SKM-1 (cell line): ENCODE results near the gene AGXT2.
A peak's percentile ranks its signal among the peaks of the same experiment; 100 is the strongest.

ENCODE experiments used
- DNase-seq: peaks from one replicate; lab custom pipeline; 2025; ENCODE audit not compliant: unreplicated experiment; lab: John Stamatoyannopoulos, UW

Gene AGXT2, protein sequence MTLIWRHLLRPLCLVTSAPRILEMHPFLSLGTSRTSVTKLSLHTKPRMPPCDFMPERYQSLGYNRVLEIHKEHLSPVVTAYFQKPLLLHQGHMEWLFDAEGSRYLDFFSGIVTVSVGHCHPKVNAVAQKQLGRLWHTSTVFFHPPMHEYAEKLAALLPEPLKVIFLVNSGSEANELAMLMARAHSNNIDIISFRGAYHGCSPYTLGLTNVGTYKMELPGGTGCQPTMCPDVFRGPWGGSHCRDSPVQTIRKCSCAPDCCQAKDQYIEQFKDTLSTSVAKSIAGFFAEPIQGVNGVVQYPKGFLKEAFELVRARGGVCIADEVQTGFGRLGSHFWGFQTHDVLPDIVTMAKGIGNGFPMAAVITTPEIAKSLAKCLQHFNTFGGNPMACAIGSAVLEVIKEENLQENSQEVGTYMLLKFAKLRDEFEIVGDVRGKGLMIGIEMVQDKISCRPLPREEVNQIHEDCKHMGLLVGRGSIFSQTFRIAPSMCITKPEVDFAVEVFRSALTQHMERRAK

DNA sequence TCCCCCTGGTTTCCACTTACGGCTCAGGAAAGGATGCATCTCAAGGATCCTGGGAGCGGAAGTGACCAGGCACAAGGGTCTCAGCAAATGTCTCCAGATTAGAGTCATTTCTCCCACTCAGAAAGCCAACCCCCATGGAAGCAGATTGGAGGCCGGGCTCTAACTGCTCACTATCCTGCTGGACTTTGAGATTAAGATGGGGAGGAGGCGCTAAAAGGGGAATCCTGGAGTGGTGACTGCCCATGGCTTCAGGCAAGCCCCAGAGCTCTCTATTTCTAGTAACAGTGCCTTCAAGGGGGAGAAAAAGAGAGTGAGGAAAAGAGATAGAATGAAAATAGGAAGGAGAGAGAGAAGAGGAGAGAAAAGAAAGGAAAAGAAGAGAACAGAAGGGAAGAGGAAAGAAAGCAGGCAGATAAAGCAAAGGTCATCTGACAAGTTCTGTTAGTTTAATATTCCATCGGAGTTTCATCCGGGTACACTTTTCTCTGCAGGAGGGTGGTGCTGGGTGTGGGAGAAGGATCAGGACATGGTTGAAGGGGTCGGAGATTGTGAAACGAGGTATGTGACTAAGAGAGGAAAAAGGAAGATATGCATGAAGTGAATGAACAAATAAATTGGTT is at the start of gene AGXT2:
TSS of gene AGXT2 (minus strand) at position 165 of the 620 bp plus-strand sequence. CDS start at position 108, 57 bp downstream.
- no peak for DNase-seq

DNA sequence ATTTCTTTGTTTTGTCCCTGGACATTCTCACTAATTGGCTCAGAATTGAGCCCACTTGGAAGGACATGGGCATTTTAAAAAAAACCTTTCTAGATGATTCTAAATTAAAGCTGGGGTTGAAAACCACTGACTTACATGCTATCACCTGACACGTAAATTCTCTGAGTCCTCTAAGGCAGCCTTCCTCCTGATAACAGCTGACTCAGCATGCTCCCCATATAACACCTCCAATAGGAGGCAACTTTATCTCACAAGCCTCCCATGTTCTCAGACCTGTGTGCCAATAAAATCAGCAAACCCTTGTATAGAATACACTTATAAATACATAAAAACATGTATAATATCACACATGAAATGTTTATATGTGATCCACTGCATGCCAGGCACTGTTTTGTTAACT is 49.2 kb upstream of the AGXT2 start:
- DNase-seq = no peak

DNA sequence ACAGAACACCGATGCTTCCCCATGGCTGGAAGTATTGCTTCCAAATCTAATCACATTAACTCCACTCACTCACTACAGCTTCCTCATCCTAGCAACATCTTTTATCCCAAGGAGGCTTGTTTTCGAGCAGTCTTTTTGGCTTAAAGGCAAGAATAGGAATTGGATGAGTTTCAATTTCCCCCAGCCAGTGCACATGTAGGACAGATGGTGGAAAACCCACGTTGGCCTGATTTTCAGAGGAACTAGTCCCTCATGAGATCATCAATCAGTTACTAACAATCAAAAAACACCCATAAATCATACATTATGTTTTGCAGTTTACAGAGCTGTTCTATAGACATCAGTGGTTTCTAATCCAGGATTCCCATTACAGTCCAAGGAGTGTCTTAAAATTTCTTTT is 48.5 kb upstream of the AGXT2 start:
- no peak for DNase-seq

DNA sequence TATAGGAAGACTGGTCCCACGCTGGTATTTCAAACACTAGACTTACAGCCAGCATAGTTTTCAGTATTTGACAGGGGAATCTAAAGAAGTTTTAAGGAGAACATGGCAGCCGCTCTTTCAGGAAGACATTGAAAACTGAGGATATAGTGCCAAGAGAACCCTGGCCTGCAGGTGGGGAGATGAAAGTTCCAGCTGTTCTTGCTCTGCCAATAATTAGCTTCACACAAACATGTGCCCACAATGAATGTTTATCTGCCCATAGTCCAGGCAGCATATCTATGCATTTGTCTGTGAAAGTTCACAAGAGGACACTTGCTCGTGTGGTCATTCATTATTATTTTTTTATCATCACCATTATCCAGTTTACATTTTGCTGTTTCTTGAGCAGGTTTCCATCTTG is 47.6 kb upstream of the AGXT2 start:
- no peak for DNase-seq

DNA sequence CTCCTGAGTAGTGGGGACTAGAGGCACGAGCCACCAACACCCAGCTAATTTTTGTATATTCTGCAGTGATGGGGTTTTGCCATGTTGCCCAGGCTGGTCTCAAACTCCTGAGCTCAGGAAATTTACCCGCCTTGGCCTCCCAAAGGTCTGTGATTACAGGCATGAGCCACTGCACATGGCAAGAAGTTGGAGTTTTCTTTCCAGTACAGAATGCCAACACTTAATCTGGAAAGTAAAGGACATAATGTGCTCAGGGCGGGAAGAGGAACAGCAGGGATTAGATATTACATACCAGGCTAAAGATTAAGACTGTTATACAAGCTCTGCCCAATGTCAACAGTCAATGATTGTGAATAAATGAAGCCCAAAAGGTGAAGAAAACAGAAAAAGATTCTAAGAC is 47.2 kb upstream of the AGXT2 start:
- DNase-seq = no peak

DNA sequence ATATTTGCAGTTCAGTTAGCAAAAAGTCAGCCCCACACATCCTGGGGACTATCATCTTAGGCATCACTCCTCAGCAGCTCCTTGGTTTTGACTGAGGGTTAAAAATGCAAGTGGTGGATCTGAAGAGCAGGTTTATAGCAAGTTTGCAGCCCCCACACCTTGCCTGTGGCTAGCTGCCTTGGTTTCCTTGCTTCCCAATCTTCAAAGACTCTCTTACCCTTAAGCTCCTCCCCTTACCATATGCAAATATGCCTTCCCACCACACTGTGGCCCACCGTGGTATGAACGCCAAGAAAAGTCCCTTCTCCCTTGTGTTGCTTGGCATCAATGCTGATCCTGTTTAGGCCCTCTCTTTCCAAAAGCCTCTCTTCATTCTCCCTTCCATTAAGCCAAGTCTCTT is 45.0 kb upstream of the AGXT2 start:
- DNase-seq = no peak

DNA sequence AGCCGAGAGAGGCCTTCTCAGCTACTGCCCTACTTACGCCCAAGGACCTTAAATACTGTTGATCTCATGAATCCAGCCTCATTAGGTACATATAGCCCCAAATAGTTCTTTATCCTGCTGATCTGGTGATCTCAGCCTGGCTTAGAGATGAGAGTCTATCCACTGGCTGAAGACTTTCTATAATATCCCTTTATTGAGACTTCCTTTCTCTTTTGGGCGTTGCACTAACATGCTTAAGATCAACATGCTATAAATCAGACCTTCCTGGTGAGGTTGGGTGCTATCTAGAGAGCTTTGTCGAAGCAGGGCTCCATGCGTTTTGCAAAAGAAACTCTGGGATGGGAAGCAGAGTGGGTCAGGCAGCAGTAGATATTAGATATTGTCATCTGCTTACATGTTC is 44.0 kb upstream of the AGXT2 start:
- DNase-seq = no peak

DNA sequence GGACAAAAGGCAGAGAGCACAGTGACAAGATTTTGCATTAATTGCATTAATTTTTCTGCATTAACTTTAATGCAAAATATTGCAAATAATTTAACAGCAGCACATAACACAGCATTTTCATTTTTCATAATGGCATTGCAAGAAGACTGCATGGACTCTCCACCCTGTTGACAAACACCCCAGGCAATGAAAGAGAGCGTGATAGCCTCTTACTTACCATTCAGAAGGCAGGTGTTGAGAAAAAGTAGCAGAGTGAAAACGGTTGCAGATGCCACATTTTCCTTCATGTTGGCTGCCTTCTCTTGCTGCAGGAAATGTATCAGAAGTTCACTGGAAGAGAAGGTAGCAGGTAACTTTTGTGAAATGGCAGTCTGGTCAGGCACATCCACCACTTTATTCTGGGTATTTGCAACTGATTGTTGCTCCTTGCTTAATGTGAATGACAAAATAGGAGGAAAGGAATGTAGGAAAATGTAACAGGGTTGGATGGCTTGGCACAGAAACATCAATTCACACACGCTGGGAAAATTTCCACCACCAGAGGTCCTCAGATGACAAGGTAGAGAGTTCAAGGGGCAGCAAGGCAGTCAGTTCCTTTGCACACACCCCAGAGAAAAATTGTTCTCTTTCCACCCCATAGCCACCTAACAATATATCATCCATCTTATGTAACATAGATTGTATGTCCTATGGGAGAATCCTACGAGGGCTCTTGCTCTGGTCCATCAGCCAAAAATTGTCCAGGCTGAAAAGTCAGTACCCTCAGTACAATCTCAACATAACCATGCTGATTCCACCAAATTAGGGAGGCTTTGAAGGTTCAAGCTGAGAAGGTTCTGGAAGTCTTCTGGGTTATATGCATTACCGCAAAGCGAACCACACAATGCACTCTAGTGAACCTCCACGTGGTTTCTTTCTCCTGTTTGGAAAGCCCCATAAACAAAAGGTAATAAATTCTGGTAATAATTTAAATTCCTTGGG is 41.9 kb upstream of the AGXT2 start:
- DNase-seq = peak; percentile 34

DNA sequence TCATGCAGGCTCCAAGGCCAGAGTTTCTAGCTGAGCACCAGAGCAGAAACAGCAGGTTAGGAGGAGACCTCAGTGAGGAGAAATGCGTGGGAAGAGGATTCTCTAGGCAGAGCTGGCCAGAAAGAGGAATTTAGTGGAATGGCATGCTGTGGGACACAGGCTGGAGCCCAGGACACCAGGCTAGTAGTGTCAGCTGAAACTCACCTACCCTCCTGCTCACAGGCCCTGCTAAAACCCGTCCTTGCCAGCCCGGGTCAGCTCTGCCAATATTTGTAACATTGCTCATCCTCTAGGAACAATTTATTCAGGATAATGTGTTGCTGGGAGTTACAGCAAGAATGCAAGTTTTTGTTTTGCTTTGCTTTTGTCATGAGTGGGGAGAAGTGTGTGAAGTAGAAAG is 40.2 kb upstream of the AGXT2 start:
- DNase-seq = no peak

DNA sequence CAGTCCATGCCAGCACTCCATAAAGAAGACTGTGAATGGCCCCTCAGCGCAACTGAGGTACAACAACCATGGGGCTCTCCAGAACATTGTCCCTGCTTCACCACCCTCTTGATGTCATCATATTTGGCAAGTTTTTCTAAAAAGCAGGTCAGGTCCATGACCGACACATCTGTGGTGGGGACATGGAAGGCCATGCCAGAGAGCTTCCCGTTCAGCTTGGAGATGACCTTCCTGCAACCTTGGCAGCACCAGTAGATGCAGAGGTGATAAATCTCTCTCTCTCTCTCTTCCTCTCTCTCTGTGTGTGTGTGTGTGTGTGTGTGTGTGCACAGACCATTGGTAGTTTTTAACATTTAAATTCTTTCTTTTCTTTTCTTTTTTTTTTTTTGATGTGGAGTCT is 35.4 kb upstream of the AGXT2 start:
- no peak for DNase-seq

DNA sequence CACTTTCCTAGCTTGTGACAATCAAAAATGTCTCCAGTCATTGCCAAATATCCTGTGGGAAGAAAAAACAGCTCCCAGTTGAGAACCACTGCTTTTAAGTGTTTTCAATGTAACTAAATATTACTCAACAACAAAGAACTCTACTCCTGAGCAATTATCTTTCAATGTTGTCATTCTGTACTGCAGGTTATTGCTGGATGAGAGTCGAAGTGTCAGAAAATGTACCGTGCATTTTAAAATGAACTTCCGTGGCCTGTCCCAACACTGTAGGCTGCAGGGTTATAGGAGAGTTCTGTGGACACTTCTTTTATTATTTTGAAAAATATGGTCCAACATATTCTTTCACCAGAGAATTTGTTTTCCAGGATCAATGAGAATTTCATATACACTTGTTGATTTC is 34.8 kb upstream of the AGXT2 start:
- DNase-seq = no peak

DNA sequence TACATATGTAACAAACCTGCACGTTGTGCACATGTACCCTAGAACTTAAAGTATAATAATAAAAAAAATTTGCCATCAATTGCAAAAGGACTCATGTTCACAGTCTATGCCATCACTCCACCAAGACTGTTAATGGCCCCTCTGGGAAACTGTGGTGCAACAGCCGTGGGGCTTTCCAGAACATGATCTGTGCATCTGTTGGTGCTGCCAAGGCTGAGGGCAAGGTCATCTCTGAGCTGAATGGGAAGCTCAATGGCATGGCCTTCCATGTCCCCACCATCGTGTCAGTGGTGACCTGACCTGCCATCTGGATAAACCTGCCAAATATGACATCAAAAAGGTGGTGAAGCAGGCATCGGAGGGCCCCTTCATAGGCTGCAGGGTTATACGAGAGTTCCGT is 33.4 kb upstream of the AGXT2 start:
- no peak for DNase-seq

DNA sequence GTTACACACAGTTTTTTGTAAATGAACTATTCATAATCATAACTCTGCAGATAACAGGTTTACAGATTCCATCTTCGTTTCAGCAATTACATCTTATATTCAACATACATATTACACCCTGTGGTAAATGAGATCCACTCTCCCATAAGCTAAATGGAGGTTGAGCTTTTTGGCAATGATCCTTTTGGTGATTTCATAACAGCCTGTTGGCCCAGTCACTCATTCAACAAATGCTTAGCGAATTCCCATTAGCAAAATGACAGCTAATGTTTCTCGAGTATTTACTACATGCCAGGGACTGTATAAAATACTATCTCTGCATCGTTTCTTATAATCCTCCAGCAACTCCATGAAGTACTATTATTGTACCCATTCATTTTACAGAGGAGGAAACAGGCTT is 25.4 kb upstream of the AGXT2 start:
- no peak for DNase-seq

DNA sequence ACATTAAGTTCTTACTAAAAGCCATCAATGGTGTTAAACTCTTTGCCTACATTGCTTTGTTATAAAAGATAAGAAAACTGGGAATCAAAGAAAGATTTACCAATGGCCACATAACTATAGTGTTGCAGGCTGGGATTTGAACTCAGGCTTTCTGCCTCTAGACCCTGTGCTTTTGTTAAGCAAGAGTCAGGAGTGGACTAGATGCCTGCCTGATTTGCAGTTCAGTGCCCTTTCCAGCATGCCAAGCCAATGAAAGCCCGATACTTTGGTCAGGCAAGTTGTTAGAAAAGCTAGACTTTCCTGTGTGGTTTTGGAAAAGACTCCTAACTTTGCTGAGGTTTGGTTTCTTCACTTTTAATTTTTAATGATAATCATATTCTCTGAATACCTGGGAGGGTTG is 21.4 kb upstream of the AGXT2 start:
- DNase-seq = no peak

DNA sequence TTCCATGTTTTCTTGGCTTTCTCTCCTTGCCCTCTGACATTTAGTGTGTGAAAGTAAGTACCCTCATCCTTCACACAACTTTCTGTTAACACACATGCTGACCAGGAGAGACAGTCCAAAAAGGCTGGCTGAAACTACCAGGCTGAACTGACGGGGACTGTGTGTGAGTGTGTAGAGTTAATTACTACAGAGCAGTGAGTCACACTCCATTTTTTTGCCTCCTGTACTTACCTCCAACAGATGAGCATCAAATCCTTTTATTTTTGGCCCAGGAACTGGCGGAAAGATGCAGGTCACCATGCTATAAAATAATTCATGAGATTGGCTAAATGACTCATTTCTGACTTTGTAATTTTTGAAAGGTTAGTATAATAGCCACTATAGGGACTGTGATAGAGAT is 20.2 kb upstream of the AGXT2 start:
- no peak for DNase-seq

DNA sequence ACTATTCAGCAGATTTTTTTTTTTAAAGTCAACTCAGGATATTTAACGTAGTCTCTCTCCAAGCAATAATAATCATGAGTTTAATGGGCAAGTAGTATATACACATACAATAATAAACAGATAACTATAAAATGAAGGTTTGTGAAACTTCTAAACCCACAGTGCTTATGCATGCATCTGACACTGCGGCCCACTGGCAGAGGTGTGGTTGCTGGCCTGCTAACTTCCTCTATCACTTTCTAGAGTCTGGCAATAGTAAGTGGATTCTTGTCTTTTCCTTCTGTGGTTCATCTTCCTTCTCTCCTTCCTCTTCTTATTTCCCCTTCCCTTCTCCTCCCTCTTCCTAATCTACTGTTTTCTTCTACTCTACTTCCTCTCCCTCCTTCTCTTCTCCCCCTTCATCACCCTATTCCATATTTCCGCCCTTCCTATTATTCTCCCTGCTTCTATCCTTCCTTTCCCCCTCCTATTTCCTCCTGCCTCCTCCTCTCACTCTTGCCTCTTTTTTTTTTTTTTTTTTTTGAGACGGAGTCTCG is 18.6 kb upstream of the AGXT2 start:
- DNase-seq = peak; percentile 14

DNA sequence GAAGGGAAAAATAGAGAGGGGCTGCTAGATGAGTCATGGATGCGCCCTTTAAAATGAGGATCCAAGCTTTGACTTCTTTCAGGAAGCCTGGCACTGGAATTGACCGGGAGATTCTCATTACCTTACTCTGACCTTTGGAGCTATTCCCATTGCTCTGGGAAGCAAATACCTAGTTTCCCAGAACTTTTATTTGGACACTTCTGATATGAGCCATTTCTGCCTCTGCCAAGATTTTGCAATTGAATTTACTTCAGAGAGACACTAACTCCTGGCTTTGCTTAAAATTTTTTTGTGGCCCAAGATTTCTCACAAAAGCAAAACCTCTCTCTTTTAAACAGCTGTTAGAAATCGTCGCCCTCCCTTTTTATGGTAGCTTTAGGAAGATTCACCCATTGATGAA is 15.7 kb upstream of the AGXT2 start:
- DNase-seq = no peak

DNA sequence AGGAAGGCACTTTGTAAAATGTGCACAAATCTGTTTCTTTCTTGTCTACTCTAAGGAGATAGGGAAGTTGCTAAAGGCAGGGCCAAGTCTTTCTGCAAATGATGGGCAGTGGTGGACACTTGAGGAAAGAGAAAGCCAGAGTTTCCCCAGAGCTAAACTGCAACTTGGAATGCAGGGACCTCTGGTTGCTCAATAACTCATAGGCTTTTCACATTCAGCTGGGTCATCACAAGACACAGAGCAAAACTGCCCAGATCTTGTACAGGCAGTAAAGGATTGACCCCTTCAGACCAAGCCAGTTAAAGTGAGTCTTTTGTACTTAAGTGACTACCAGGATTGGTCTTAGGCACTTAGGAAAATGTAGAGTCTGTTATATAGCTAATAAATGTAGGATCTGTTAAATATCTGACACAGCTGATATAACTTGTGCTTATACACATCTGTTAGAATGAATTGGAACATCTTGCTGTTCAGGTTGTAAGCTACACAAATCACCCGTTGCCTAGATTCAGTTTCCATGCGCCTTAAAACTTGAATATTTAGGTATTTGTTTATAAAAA is 13.5 kb upstream of the AGXT2 start:
- no peak for DNase-seq

DNA sequence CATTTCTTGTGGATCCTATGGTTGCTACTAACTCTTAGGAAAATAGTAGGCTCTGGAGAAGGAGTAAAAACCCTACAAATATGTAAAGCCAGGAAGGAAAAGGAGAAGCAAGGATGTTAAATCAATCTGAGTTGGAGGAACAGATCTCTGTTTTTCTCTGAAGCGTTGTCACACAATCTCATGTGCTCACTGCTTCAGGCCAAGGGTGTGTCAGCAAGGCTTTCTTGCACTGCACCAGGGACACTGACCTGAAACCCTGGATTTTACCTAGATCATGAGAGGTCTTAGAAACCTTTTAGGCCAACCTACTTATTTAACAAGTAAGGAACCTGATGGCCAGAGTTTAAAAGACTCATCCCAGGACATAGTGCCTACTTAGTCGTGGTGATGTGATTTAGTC is 12.5 kb upstream of the AGXT2 start:
- no peak for DNase-seq

DNA sequence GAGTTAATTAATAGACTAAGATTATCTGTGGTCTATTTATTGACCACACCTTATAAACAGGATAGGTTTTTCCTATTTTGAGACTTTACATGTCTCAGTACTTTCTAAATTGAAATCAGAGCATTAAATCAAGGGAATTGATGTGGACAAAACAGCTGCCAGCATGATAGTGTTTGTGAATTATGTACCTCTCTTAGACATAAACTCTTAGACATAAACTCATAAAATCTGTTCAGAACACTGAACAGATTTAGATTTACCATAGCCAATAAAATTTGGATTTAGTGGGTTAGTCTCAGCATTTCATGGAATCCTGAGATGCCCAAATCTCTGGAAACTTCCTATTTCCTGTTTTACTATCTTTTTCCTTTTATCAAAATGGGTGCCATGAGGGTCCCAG is 11.5 kb upstream of the AGXT2 start:
- DNase-seq = no peak

DNA sequence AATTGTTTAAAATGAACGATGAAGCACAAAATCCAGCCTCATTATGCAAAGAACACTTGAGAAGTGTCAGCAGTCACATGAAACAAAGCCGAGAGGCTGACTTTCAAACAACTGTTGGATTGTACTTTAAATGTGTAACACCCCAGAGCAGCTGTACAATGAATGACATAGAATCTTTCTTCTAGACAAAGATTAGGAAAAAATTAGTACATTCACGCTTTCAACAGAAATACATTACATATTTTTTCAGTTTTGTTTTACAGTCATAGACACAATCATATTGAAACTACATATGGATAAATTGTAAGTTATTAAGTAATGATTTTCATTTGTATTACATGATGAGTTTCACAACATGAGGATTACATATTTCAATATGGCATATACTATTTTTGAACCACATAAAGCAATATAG is 10.6 kb upstream of the AGXT2 start:
- DNase-seq = no peak
